ENCODE data around the gene CRACDL.
"Not testable (repeated sequence)": the region's sequence is repeated elsewhere in the genome, so short reads cannot be mapped to it uniquely, and the experiment has no call there.

The CRACDL gene

GRCh38 chr2:98759338-98759737 lies 176.7 kb downstream of the CRACDL start:
- Histone ChIP-seq H3K4me1 (ENCODE audit: control insufficient read depth in 1 of 2, insufficient read depth in 2 of 2, low read length in 2 of 2) (peaks cover 0 to 4% of the 10 kb centered on the region in 2 experiments), H3K27ac (ENCODE audit: low read depth, low read length) (no peak overlapping the region)

GRCh38 chr2:98757904-98758421 lies 178.1 kb downstream of the CRACDL start:
- no peak overlapping the region for H4K8ac ChIP-seq (ENCODE audit: low read depth, low read length)
- H2BK5ac ChIP-seq (ENCODE audit: low read depth, low read length, poor library complexity) = no peak overlapping the region
- H3K9me3 ChIP-seq (ENCODE audit: insufficient read depth, low read depth, low read length) = no peaks in the 10 kb centered on the region
- no peak overlapping the region for H3K9ac ChIP-seq (ENCODE audit: low read length)
- no CpG with 5 or more reads among the region's 9 CpGs for WGBS (ENCODE audit: extremely low coverage, insufficient coverage, insufficient read length)
- H2AK5ac ChIP-seq (ENCODE audit: low read length) = no peak overlapping the region
- no peak overlapping the region for H4K12ac ChIP-seq (ENCODE audit: low read depth, low read length)
- H3K79me1 ChIP-seq (ENCODE audit: low read length) = no peaks in the 10 kb centered on the region
- no peak overlapping the region for H3K4me3 ChIP-seq (ENCODE audit: low read depth, low read length)
- H3K27ac ChIP-seq (ENCODE audit: low read depth, low read length) = no peak overlapping the region
- H3K27me3 ChIP-seq (ENCODE audit: insufficient read depth, low read length) = no peaks in the 10 kb centered on the region
- H3K79me2 ChIP-seq (ENCODE audit: control insufficient read depth, insufficient read depth, low read length, poor library complexity) = no peaks in the 10 kb centered on the region
- H4K91ac ChIP-seq (ENCODE audit: low read depth, low read length) = no peak overlapping the region
- no peaks in the 10 kb centered on the region for H3K36me3 ChIP-seq (ENCODE audit: control insufficient read depth in 1 of 2, insufficient read depth in 2 of 2, low read length in 2 of 2)
- H3K4ac ChIP-seq (ENCODE audit: low read depth, low read length) = no peak overlapping the region
- H3K14ac ChIP-seq (ENCODE audit: low read length) = no peak overlapping the region
- H3K23ac ChIP-seq (ENCODE audit: low read length) = no peak overlapping the region
- no peak overlapping the region for H2BK120ac ChIP-seq (ENCODE audit: insufficient read depth, low read length, poor library complexity)
- peaks cover 0 to 4% of the 10 kb centered on the region in 2 experiments for H3K4me1 ChIP-seq (ENCODE audit: control insufficient read depth in 1 of 2, insufficient read depth in 2 of 2, low read length in 2 of 2)
- no peak overlapping the region for H2BK12ac ChIP-seq (ENCODE audit: low read length)
- DNase-seq = peak; percentile 79 to 92
- H3K18ac ChIP-seq (ENCODE audit: low read length) = no peak overlapping the region
- H3K4me2 ChIP-seq (ENCODE audit: low read length) = no peak overlapping the region
- H2AFZ ChIP-seq (ENCODE audit: insufficient read depth, low read length, poor library complexity) = no peak overlapping the region

More at GRCh38 chr2:98759338-98759737, 176.7 kb downstream of the CRACDL start:
- Histone ChIP-seq H4K12ac (ENCODE audit: low read depth, low read length) (no peak overlapping the region), H3K9me3 (ENCODE audit: insufficient read depth, low read depth, low read length) (no peaks in the 10 kb centered on the region), H3K23ac (ENCODE audit: low read length) (no peak overlapping the region), H4K91ac (ENCODE audit: low read depth, low read length) (no peak overlapping the region), H3K36me3 (ENCODE audit: control insufficient read depth in 1 of 2, insufficient read depth in 2 of 2, low read length in 2 of 2) (no peaks in the 10 kb centered on the region), H2AK5ac (ENCODE audit: low read length) (no peak overlapping the region), H3K4me3 (ENCODE audit: low read depth, low read length) (no peak overlapping the region), H3K79me2 (ENCODE audit: control insufficient read depth, insufficient read depth, low read length, poor library complexity) (no peaks in the 10 kb centered on the region), H2BK5ac (ENCODE audit: low read depth, low read length, poor library complexity) (no peak overlapping the region), H3K4me2 (ENCODE audit: low read length) (no peak overlapping the region), H2BK12ac (ENCODE audit: low read length) (no peak overlapping the region), H3K14ac (ENCODE audit: low read length) (no peak overlapping the region), H3K79me1 (ENCODE audit: low read length) (no peaks in the 10 kb centered on the region), H2BK120ac (ENCODE audit: insufficient read depth, low read length, poor library complexity) (no peak overlapping the region), H4K8ac (ENCODE audit: low read depth, low read length) (no peak overlapping the region), H3K27me3 (ENCODE audit: insufficient read depth, low read length) (no peaks in the 10 kb centered on the region), H2AFZ (ENCODE audit: insufficient read depth, low read length, poor library complexity) (no peak overlapping the region), H3K18ac (ENCODE audit: low read length) (no peak overlapping the region), H3K4ac (ENCODE audit: low read depth, low read length) (no peak overlapping the region), H3K9ac (ENCODE audit: low read length) (no peak overlapping the region)
- no peak for DNase-seq
- no CpG with 5 or more reads among the region's 2 CpGs for WGBS (ENCODE audit: extremely low coverage, insufficient coverage, insufficient read length)

DNA sequence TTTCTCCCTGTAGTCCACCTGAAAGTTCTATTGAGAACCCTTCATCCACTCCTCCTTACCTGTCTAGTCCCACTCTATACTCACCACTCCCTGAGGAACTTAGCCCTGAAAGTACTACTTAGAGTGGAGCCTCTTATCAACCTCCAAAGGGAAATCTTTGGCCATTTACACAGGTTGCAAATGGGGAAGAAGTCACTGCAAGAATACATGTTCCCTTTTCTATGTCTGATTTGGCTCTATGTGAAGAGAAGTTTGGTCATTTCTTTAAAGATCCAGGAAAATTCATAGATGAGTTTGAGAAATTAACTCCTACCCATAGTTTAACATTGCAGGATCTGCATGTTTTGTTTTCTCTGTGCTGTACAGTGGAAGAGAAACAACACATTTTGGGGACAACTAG lies 182.2 kb downstream of the CRACDL start:
- Histone ChIP-seq H3K27me3 (ENCODE audit: insufficient read depth, low read length) (no peaks in the 10 kb centered on the region), H3K79me2 (ENCODE audit: control insufficient read depth, insufficient read depth, low read length, poor library complexity) (no peaks in the 10 kb centered on the region), H3K4ac (ENCODE audit: low read depth, low read length) (no peak overlapping the region), H3K9ac (ENCODE audit: low read length) (no peak overlapping the region), H2AK5ac (ENCODE audit: low read length) (no peak overlapping the region), H3K4me3 (ENCODE audit: low read depth, low read length) (no peak overlapping the region), H3K23ac (ENCODE audit: low read length) (no peak overlapping the region), H3K36me3 (ENCODE audit: control insufficient read depth in 1 of 2, insufficient read depth in 2 of 2, low read length in 2 of 2) (no peaks in the 10 kb centered on the region), H3K4me2 (ENCODE audit: low read length) (no peak overlapping the region), H3K18ac (ENCODE audit: low read length) (no peak overlapping the region), H3K27ac (ENCODE audit: low read depth, low read length) (no peak overlapping the region), H3K14ac (ENCODE audit: low read length) (no peak overlapping the region), H2BK5ac (ENCODE audit: low read depth, low read length, poor library complexity) (no peak overlapping the region), H4K8ac (ENCODE audit: low read depth, low read length) (no peak overlapping the region), H3K9me3 (ENCODE audit: insufficient read depth, low read depth, low read length) (no peaks in the 10 kb centered on the region), H2BK120ac (ENCODE audit: insufficient read depth, low read length, poor library complexity) (no peak overlapping the region), H3K4me1 (ENCODE audit: control insufficient read depth in 1 of 2, insufficient read depth in 2 of 2, low read length in 2 of 2) (peaks cover 0 to 4% of the 10 kb centered on the region in 2 experiments), H2AFZ (ENCODE audit: insufficient read depth, low read length, poor library complexity) (no peak overlapping the region), H3K79me1 (ENCODE audit: low read length) (no peaks in the 10 kb centered on the region), H4K12ac (ENCODE audit: low read depth, low read length) (no peak overlapping the region), H4K91ac (ENCODE audit: low read depth, low read length) (no peak overlapping the region), H2BK12ac (ENCODE audit: low read length) (no peak overlapping the region)
- DNase-seq = no peak

DNA sequence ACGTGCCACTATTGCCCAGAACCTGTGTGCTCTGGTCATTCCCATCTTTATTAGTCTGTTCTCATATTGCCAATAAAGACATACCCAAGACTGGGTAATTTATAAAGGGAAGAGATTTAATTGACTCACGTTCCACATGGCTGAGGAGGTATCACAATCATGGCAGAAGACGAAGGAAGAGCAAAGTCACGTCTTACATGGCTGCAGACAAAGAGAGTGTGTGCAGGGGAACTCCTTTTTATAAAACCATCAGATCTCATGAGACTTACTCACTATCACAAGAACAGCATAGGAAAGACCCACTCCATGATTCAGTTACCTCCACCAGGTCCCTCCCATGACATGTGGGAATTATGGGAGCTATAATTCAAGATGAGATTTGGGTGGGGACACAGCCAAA lies 183.3 kb downstream of the CRACDL start:
- H3K27ac ChIP-seq (ENCODE audit: low read depth, low read length); H3K79me1 ChIP-seq (ENCODE audit: low read length); H3K23ac ChIP-seq (ENCODE audit: low read length); H3K36me3 ChIP-seq (ENCODE audit: control insufficient read depth in 1 of 2, insufficient read depth in 2 of 2, low read length in 2 of 2); H4K8ac ChIP-seq (ENCODE audit: low read depth, low read length); H2AK5ac ChIP-seq (ENCODE audit: low read length); H3K9ac ChIP-seq (ENCODE audit: low read length); H3K27me3 ChIP-seq (ENCODE audit: insufficient read depth, low read length); DNase-seq; H3K79me2 ChIP-seq (ENCODE audit: control insufficient read depth, insufficient read depth, low read length, poor library complexity); H2BK120ac ChIP-seq (ENCODE audit: insufficient read depth, low read length, poor library complexity); H3K4me2 ChIP-seq (ENCODE audit: low read length); H3K4me3 ChIP-seq (ENCODE audit: low read depth, low read length); H2BK5ac ChIP-seq (ENCODE audit: low read depth, low read length, poor library complexity); H3K4ac ChIP-seq (ENCODE audit: low read depth, low read length); H4K12ac ChIP-seq (ENCODE audit: low read depth, low read length); H3K14ac ChIP-seq (ENCODE audit: low read length); H2BK12ac ChIP-seq (ENCODE audit: low read length); H3K4me1 ChIP-seq (ENCODE audit: control insufficient read depth in 1 of 2, insufficient read depth in 2 of 2, low read length in 2 of 2); H3K9me3 ChIP-seq (ENCODE audit: insufficient read depth, low read depth, low read length); H4K91ac ChIP-seq (ENCODE audit: low read depth, low read length); H3K18ac ChIP-seq (ENCODE audit: low read length); H2AFZ ChIP-seq (ENCODE audit: insufficient read depth, low read length, poor library complexity): not testable (repeated sequence)
- WGBS (ENCODE audit: extremely low coverage, insufficient coverage, insufficient read length) = no CpG with 5 or more reads among the region's 4 CpGs
